ENCODE results near the gene EML6.

DNA sequence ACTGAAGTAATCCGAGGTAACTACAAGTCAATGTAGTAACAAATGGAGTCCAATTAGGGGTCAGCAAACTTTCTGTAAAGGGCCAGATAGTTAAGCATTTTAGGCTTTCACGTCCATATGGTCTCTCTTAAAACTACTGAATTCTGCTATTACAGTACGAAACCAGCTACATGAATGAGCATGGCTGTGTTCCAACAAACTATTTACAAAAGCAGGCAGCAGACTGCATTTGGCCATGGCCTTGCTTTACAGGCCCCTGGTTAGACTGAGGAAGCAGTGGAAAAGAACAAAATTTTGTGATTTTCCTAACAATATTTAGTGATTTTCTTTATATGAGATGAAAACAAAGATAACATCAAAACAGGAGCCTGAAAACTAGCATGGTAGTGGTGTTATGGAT, 262.8 kb downstream of the EML6 start:
- TF ChIP-seq KDM6A (CRISPR knock-in tag; IDR thresholded peaks at IDR 0.05; ENCODE audit: low read depth): no peak
- TF ChIP-seq ZNF207 (IDR thresholded peaks at IDR 0.05; ENCODE audit: borderline replicate concordance): no peak
- no peak for TF ChIP-seq ZNF709 (CRISPR knock-in tag; IDR thresholded peaks at IDR 0.05)
- no peak for TF ChIP-seq CENPX (CRISPR knock-in tag; IDR thresholded peaks at IDR 0.05)
- TF ChIP-seq, protein P1, sequence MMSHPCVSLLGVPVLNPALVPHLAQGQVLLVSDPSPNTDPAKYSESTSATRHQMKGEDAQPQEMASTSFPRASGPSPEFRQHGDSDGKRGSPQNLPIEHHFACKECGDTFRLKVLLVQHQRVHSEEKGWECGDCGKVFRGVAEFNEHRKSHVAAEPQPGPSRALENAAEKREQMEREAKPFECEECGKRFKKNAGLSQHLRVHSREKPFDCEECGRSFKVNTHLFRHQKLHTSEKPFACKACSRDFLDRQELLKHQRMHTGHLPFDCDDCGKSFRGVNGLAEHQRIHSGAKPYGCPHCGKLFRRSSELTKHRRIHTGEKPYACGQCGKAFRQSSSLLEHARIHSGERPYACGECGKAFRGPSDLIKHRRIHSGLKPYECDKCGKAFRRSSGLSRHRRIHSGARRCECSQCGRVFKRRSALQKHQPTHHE (CRISPR knock-in tag; IDR thresholded peaks at IDR 0.05; ENCODE audit: borderline replicate concordance): no peak
- TF ChIP-seq, protein P2, sequence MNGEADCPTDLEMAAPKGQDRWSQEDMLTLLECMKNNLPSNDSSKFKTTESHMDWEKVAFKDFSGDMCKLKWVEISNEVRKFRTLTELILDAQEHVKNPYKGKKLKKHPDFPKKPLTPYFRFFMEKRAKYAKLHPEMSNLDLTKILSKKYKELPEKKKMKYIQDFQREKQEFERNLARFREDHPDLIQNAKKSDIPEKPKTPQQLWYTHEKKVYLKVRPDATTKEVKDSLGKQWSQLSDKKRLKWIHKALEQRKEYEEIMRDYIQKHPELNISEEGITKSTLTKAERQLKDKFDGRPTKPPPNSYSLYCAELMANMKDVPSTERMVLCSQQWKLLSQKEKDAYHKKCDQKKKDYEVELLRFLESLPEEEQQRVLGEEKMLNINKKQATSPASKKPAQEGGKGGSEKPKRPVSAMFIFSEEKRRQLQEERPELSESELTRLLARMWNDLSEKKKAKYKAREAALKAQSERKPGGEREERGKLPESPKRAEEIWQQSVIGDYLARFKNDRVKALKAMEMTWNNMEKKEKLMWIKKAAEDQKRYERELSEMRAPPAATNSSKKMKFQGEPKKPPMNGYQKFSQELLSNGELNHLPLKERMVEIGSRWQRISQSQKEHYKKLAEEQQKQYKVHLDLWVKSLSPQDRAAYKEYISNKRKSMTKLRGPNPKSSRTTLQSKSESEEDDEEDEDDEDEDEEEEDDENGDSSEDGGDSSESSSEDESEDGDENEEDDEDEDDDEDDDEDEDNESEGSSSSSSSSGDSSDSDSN (CRISPR knock-in tag; IDR thresholded peaks at IDR 0.05): no peak
- TF ChIP-seq TBL1XR1 (IDR thresholded peaks at IDR 0.05; ENCODE audit: borderline replicate concordance, low read length, partially characterized antibody): no peak
- TF ChIP-seq, protein P3, sequence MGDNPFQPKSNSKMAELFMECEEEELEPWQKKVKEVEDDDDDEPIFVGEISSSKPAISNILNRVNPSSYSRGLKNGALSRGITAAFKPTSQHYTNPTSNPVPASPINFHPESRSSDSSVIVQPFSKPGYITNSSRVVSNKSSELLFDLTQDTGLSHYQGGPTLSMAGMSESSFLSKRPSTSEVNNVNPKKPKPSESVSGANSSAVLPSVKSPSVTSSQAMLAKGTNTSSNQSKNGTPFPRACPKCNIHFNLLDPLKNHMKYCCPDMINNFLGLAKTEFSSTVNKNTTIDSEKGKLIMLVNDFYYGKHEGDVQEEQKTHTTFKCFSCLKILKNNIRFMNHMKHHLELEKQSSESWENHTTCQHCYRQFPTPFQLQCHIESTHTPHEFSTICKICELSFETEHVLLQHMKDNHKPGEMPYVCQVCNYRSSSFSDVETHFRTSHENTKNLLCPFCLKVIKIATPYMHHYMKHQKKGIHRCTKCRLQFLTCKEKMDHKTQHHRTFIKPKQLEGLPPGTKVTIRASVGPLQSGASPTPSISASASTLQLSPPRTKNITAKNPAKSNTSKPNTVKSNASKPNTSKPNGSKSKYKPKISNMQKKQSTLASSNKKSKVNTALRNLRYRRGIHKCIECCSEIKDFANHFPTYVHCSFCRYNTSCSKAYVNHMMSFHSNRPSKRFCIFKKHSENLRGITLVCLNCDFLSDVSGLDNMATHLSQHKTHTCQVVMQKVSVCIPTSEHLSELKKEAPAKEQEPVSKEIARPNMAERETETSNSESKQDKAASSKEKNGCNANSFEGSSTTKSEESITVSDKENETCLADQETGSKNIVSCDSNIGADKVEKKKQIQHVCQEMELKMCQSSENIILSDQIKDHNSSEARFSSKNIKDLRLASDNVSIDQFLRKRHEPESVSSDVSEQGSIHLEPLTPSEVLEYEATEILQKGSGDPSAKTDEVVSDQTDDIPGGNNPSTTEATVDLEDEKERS (CRISPR knock-in tag; IDR thresholded peaks at IDR 0.05): no peak
- TF ChIP-seq RNF2 (conservative IDR thresholded peaks at IDR 0.05; ENCODE audit: low read depth): no peak
